ENCODE results near the gene RIPK4. TPM values are rescaled to one million over a fixed set of nuclear protein-coding genes. Genes with fewer than 3 reads are reported as not detected.

The RIPK4 gene
- total RNA-seq, 1 donor from 2014 or later: 10.9 TPM

GRCh38 chr21:41763996-41764395, 2.9 kb downstream of the RIPK4 start:
- no peak for DNase-seq
- Histone ChIP-seq H3K27me3 (peaks cover 62% of the 10 kb centered on the region), H3K27ac (no peak overlapping the region), H3K36me3 (no peaks in the 10 kb centered on the region), H3K4me3 (no peak overlapping the region), H3K9me3 (no peaks in the 10 kb centered on the region), H3K4me1 (peaks cover 43% of the 10 kb centered on the region)
- no peak for ATAC-seq
- intact Hi-C loops (cut with DNase I): no loop called here
- TF ChIP-seq, protein P1, sequence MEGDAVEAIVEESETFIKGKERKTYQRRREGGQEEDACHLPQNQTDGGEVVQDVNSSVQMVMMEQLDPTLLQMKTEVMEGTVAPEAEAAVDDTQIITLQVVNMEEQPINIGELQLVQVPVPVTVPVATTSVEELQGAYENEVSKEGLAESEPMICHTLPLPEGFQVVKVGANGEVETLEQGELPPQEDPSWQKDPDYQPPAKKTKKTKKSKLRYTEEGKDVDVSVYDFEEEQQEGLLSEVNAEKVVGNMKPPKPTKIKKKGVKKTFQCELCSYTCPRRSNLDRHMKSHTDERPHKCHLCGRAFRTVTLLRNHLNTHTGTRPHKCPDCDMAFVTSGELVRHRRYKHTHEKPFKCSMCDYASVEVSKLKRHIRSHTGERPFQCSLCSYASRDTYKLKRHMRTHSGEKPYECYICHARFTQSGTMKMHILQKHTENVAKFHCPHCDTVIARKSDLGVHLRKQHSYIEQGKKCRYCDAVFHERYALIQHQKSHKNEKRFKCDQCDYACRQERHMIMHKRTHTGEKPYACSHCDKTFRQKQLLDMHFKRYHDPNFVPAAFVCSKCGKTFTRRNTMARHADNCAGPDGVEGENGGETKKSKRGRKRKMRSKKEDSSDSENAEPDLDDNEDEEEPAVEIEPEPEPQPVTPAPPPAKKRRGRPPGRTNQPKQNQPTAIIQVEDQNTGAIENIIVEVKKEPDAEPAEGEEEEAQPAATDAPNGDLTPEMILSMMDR (IDR thresholded peaks at IDR 0.05): no peak

- DNase-seq (no peak), ATAC-seq (no peak)
- Histone ChIP-seq H3K27ac (no peak overlapping the region), H3K9me3 (no peaks in the 10 kb centered on the region), H3K27me3 (peaks cover 57% of the 10 kb centered on the region), H3K4me3 (no peak overlapping the region), H3K4me1 (peaks cover 42% of the 10 kb centered on the region), H3K36me3 (no peaks in the 10 kb centered on the region)
- TF ChIP-seq, protein P1 (IDR thresholded peaks at IDR 0.05): no peak
- intact Hi-C loops (cut with DNase I): no loop called here
Observed at GRCh38 chr21:41763398-41763931, 3.4 kb downstream of the RIPK4 start.

GRCh38 chr21:41762753-41763152, 4.1 kb downstream of the RIPK4 start:
- TF ChIP-seq, protein P1 (IDR thresholded peaks at IDR 0.05): no peak
- no peak for ATAC-seq
- H3K4me3 ChIP-seq: no peak overlapping the region
- H3K9me3 ChIP-seq: no peaks in the 10 kb centered on the region
- H3K27me3 ChIP-seq: peaks cover 50% of the 10 kb centered on the region
- peak overlapping the region; percentile 27 for H3K27ac ChIP-seq
- peaks cover 35% of the 10 kb centered on the region for H3K4me1 ChIP-seq
- intact Hi-C loops (cut with DNase I): no loop called here
- DNase-seq: no peak
- no peaks in the 10 kb centered on the region for H3K36me3 ChIP-seq

DNA sequence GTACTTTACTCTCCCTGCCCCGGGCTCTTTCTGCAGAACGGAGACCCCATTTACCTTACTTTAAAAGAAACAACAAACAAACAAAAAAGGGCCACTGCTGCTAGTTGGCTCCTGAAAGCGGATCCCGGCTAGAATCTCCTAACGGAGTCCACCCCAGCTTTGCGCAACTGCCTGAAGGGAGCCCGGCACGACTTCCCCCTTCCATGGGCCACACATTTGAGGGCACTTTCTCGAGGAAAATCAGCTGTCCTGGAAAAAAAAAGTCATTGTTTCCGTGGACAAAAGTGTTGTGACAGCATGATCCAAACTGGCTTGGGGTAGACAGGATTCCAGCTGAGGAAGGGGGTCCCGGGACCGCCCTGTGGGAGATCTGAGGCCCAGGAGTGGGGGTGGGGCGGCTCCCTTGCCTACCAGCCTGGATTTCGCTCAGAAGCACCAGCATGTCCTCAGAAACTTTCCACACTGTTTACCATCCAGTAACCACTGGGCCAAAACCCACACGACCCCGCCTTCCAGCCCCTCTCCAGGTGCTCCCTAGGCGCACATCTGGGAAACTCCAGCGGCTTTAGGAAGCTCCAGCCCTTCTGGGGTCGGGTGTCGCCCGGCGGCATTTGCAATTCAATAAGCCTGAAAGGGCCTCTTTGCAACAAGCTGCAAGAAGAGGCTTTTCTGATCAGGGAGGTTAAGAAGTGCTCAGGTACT, 4.8 kb downstream of the RIPK4 start:
- Histone ChIP-seq H3K36me3 (no peaks in the 10 kb centered on the region), H3K27me3 (peaks cover 43% of the 10 kb centered on the region), H3K27ac (peak overlapping the region; percentile 27), H3K4me1 (peaks cover 29% of the 10 kb centered on the region), H3K4me3 (peak overlapping the region; percentile 25), H3K9me3 (no peaks in the 10 kb centered on the region)
- ATAC-seq: peak; percentile 45
- peak; percentile 78 for DNase-seq
- TF ChIP-seq, protein P1 (IDR thresholded peaks at IDR 0.05): no peak
- intact Hi-C loops (cut with DNase I): no loop called here

DNA sequence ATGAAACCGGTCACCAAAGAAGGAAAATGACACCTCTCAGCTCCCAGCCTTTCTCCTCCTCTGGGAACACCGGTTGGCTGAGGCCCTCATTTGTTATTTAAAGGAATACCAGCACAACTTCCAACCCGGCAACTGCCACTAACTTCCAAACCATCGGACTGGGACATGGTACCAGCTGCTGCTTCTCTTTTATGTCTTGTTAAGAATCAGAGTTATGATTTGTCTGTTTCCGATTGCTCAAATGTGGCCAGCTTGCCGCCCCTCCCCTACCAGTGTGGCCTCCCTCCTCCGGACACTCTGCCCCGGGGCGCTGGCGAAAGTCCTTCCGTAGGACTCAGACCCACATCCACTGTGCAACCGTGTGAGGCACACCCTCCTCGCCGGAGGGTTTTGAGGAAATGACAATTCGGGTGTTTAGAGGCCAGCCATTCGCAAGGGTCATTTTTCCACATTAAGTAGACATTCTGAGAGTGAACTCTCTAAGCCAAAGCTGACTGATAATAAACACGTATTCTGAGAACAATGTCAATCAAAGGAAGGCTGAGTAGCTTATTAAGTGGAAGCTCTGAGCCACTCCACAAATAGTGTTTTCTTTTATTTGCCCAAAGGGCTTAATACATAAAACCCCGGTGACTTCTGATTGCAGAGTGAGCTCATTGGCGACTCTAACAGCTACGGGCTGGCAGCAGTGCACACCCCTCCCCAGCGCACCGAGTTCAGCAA, 5.5 kb downstream of the RIPK4 start:
- ATAC-seq (peak; percentile 88), DNase-seq (peak; percentile 88)
- Histone ChIP-seq H3K27me3 (peaks cover 36% of the 10 kb centered on the region), H3K9me3 (no peaks in the 10 kb centered on the region), H3K4me1 (peaks cover 22% of the 10 kb centered on the region), H3K27ac (peak overlapping the region; percentile 27), H3K36me3 (no peaks in the 10 kb centered on the region), H3K4me3 (peak overlapping the region; percentile 25)
- TF ChIP-seq, protein P1 (IDR thresholded peaks at IDR 0.05): no peak
- intact Hi-C loops (cut with DNase I): no loop called here
